Measurements from ENCODE around the gene SLC6A3.

The SLC6A3 gene

GRCh38 chr5:1430121-1430795, 15.0 kb downstream of the SLC6A3 start:
- H3K4me3 ChIP-seq = no peak overlapping the region
- H3K4me1 ChIP-seq = no peaks in the 10 kb centered on the region
- intact Hi-C loops (cut with DNase I; ENCODE audit: low total_unique reads) = no loop called here
- TF ChIP-seq, protein P1, sequence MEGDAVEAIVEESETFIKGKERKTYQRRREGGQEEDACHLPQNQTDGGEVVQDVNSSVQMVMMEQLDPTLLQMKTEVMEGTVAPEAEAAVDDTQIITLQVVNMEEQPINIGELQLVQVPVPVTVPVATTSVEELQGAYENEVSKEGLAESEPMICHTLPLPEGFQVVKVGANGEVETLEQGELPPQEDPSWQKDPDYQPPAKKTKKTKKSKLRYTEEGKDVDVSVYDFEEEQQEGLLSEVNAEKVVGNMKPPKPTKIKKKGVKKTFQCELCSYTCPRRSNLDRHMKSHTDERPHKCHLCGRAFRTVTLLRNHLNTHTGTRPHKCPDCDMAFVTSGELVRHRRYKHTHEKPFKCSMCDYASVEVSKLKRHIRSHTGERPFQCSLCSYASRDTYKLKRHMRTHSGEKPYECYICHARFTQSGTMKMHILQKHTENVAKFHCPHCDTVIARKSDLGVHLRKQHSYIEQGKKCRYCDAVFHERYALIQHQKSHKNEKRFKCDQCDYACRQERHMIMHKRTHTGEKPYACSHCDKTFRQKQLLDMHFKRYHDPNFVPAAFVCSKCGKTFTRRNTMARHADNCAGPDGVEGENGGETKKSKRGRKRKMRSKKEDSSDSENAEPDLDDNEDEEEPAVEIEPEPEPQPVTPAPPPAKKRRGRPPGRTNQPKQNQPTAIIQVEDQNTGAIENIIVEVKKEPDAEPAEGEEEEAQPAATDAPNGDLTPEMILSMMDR (IDR thresholded peaks at IDR 0.05) = no peak
- H3K36me3 ChIP-seq = no peaks in the 10 kb centered on the region
- peak in 1 of 2 donors; percentile 35 for DNase-seq
- no peak overlapping the region for H3K27ac ChIP-seq
- H3K9me3 ChIP-seq = peaks cover 3 to 41% (median 31%) of the 10 kb centered on the region in 3 donors
- no peaks in the 10 kb centered on the region for H3K27me3 ChIP-seq

- H3K4me1 ChIP-seq = no peaks in the 10 kb centered on the region
- peak in 1 of 2 donors; percentile 23 for DNase-seq
- no peak overlapping the region for H3K4me3 ChIP-seq
- H3K27ac ChIP-seq = no peak overlapping the region
- TF ChIP-seq, protein P1 (IDR thresholded peaks at IDR 0.05) = no peak
- H3K36me3 ChIP-seq = no peaks in the 10 kb centered on the region
- peaks cover 3 to 43% (median 31%) of the 10 kb centered on the region in 3 donors for H3K9me3 ChIP-seq
- H3K27me3 ChIP-seq = no peaks in the 10 kb centered on the region
- intact Hi-C loops (cut with DNase I; ENCODE audit: low total_unique reads) = no loop called here
Measured at GRCh38 chr5:1429496-1429895, 15.7 kb downstream of the SLC6A3 start.

DNA sequence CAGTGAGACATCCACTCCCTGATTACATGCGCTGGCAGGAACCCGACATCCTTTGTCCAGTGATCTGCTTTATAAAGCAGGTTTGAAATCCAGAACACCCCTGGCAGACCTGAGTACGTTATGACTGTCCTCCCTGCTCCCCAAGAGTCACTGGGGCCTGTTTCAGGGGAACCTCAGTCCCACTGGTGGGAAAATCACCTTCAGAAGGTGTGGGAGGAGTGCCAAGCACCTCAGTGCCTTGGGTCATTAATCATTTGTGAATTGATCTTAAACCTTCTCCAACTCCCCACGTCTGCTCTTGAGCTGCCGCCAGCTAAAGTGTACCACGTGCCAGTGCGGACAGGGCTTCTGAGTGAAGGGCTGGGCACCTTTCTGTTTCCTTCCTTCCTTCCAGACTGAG, 16.2 kb downstream of the SLC6A3 start:
- Histone ChIP-seq H3K4me3 (no peak overlapping the region), H3K27me3 (peaks cover 0 to 2% of the 10 kb centered on the region in 2 donors), H3K4me1 (no peaks in the 10 kb centered on the region), H3K9me3 (peaks cover 3 to 43% (median 31%) of the 10 kb centered on the region in 3 donors), H3K27ac (no peak overlapping the region), H3K36me3 (no peaks in the 10 kb centered on the region)
- intact Hi-C loops (cut with DNase I; ENCODE audit: low total_unique reads) = no loop called here
- TF ChIP-seq, protein P1 (IDR thresholded peaks at IDR 0.05) = no peak
- peak in 1 of 2 donors; percentile 34 for DNase-seq

DNA sequence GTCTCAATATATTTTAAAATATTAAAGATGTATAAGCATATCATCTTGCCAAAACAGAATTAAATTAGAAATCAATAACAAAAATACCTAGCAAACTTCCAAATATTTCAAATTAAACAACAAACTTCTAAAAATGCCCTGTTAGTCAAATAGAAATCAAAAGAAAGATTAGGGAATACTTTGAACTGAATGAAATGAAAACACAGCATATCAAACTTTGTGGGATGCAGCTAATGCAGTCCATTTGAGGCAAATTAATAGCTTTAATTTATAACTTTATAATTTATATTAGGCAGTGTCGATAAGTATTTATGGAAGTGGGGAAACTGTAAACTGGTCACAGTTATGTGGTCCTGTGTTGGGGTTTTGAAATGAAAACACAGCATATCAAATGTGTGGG, 17.1 kb downstream of the SLC6A3 start:
- no peak overlapping the region for H3K27ac ChIP-seq
- intact Hi-C loops (cut with DNase I; ENCODE audit: low total_unique reads) = no loop called here
- H3K36me3 ChIP-seq = no peaks in the 10 kb centered on the region
- DNase-seq = no peak
- no peak overlapping the region for H3K4me3 ChIP-seq
- peaks cover 0 to 10% of the 10 kb centered on the region in 2 donors for H3K27me3 ChIP-seq
- TF ChIP-seq, protein P1 (IDR thresholded peaks at IDR 0.05) = no peak
- no peaks in the 10 kb centered on the region for H3K4me1 ChIP-seq
- peaks cover 3 to 43% (median 31%) of the 10 kb centered on the region in 3 donors for H3K9me3 ChIP-seq

DNA sequence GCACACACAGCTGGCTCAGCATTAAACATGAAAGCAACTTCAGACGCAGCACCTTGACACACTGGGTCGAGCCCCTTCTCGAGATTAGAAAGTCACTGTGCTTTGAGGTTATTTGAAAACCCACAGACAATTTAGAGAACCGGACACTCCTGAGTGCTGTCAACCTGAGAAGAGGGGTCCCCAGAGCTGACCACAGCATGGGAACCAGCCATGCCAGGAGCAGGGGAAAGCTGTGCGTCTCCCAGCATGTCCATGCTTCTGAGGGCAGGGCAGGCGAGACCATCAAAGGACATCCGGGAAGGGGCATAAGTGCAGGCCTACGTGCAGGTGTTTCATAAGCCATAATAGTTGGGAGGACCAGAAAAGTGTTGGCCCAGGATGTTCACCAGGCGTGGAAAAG, 20.5 kb downstream of the SLC6A3 start:
- TF ChIP-seq, protein P1 (IDR thresholded peaks at IDR 0.05) = no peak
- Histone ChIP-seq H3K27me3 (peaks cover 0 to 17% of the 10 kb centered on the region in 2 donors), H3K27ac (no peak overlapping the region), H3K9me3 (peaks cover 3 to 37% (median 31%) of the 10 kb centered on the region in 3 donors), H3K4me3 (no peak overlapping the region), H3K36me3 (no peaks in the 10 kb centered on the region), H3K4me1 (no peaks in the 10 kb centered on the region)
- intact Hi-C loops (cut with DNase I; ENCODE audit: low total_unique reads) = no loop called here
- no peak for DNase-seq

Data from tibial artery (tissue), 4 donors.